SH-SY5Y (cell line): ENCODE measurements around the gene BCR.

Source experiments
- GATA2 ChIP-seq: IDR thresholded peaks from 2 replicates; pipeline ENCODE4 v1.6.1; 2011; ENCODE audit warnings: mild to moderate bottlenecking, low read depth, low read length
- GATA3 ChIP-seq: IDR thresholded peaks from 2 replicates; pipeline ENCODE4 v1.6.1; 2011; ENCODE audit warnings: low read depth, mild to moderate bottlenecking, low read length, moderate library complexity

GRCh38 chr22:23222033-23222792, 41.9 kb downstream of the BCR start:
- no peak for TF ChIP-seq GATA3
- no peak for TF ChIP-seq GATA2
